Keratinocyte (primary cell): ENCODE data around the gene NSG1. TPM values are rescaled to one million over a fixed set of nuclear protein-coding genes. Genes with fewer than 3 reads are reported as not detected.

Experiments used
- DNase-seq: peaks from one replicate; pipeline ENCODE4 v3.0.0-alpha.2; 2011; ENCODE audit warnings: low read depth, missing footprints, low spot score
- FAIRE-seq: peaks from 2 replicates; lab custom pipeline; 2011; peaks lifted over from hg19 to GRCh38; lab: Jason Lieb, UNC
- H2AFZ ChIP-seq: 2 replicates; pipeline ENCODE4 v1.6.0; 2012; ENCODE audit warnings: low read length, control low read depth, inconsistent platforms; ENCODE audit not compliant: control insufficient read depth
- H3K27ac ChIP-seq: 2 replicates; pipeline ENCODE4 v1.5.1; 2011; ENCODE audit warnings: low read length; ENCODE audit not compliant: control insufficient read depth, insufficient read depth
- H3K27me3 ChIP-seq: 3 replicates; pipeline ENCODE4 v1.6.0; 2011; ENCODE audit warnings: low read length; ENCODE audit not compliant: control insufficient read depth, insufficient read depth; ENCODE audit errors: extremely low read depth
- H3K36me3 ChIP-seq, 2 experiments: 2 replicates in 1 of 2; 3 replicates in 1 of 2; pipeline ENCODE4 v1.5.1; 2011; ENCODE audit warnings: low read length in 2 of 2, mild to moderate bottlenecking in 1 of 2; ENCODE audit not compliant: control insufficient read depth in 2 of 2, insufficient read depth in 2 of 2; ENCODE audit errors: extremely low read depth in 1 of 2
- H3K4me1 ChIP-seq: 3 replicates; pipeline ENCODE4 v1.5.1; 2011; ENCODE audit warnings: low read length; ENCODE audit not compliant: control insufficient read depth, insufficient read depth; ENCODE audit errors: extremely low read depth
- H3K4me2 ChIP-seq: 3 replicates; pipeline ENCODE4 v1.6.0; 2011; ENCODE audit warnings: low read depth, low read length; ENCODE audit not compliant: control insufficient read depth, insufficient read depth; ENCODE audit errors: extremely low read depth
- H3K4me3 ChIP-seq, 3 experiments: fragments of 200-600 bp in 1 of 3; sonication (generic) in 1 of 3; 2 replicates in 2 of 3; 3 replicates in 1 of 3; pipeline ENCODE4 v1.5.1; 2011 to 2016; ENCODE audit warnings: low read length in 3 of 3, mild to moderate bottlenecking in 3 of 3, control low read depth in 2 of 3, inconsistent platforms in 1 of 3, low read depth in 1 of 3, mixed read lengths in 1 of 3, mixed run types in 1 of 3, moderate library complexity in 1 of 3; ENCODE audit not compliant: control insufficient read depth in 2 of 3, insufficient read depth in 2 of 3; ENCODE audit errors: extremely low read depth in 1 of 3
- H3K79me2 ChIP-seq: 2 replicates; pipeline ENCODE4 v1.6.0; 2012; ENCODE audit warnings: low read length; ENCODE audit not compliant: control insufficient read depth, insufficient read depth
- H3K9ac ChIP-seq: 3 replicates; pipeline ENCODE4 v1.6.0; 2011; ENCODE audit warnings: low read length; ENCODE audit not compliant: control insufficient read depth, insufficient read depth; ENCODE audit errors: extremely low read depth
- H3K9me1 ChIP-seq: 3 replicates; pipeline ENCODE4 v1.6.0; 2011; ENCODE audit warnings: low read length; ENCODE audit not compliant: control insufficient read depth, insufficient read depth; ENCODE audit errors: extremely low read depth
- H3K9me3 ChIP-seq: 2 replicates; pipeline ENCODE4 v1.5.1; 2012; ENCODE audit warnings: low read depth, low read length; ENCODE audit not compliant: control insufficient read depth
- H4K20me1 ChIP-seq: 3 replicates; pipeline ENCODE4 v1.6.0; 2011; ENCODE audit warnings: low read length; ENCODE audit not compliant: control insufficient read depth, insufficient read depth; ENCODE audit errors: extremely low read depth
- EZH2 ChIP-seq: IDR thresholded peaks from one replicate; pipeline ENCODE4 v1.6.1; 2012; ENCODE audit warnings: inconsistent platforms, mild to moderate bottlenecking, low read length, moderate library complexity
- dilution Hi-C: fragments of 300-500 bp; cut with MboI; formaldehyde crosslinking; loops from one replicate; pipeline ENCODE4 v1.7.0; 2020; ENCODE audit warnings: low sequenced_read_pairs; ENCODE audit not compliant: extremely low pct_ligation_motif_present
- polyA plus RNA-seq, 5 experiments: library from polyadenylated mRNA; depleted of rRNA in 3 of 5; stranded (reverse) in 3 of 5; stranded (forward) in 1 of 5; unstranded in 1 of 5; fragments of >200 nt; gene quantifications; 1 replicate in 1 of 5; 2 replicates in 3 of 5; 3 replicates in 1 of 5; pipeline versions ENCODE4 v1.2.1 to v1.2.3, GENCODE V29; 2011 to 2012; ENCODE audit warnings: missing spikeins in 2 of 5, low read depth in 1 of 5, low replicate concordance in 1 of 5
- TF ChIP-seq, protein P1 (sequence below), 3 experiments: IDR thresholded peaks in 1 of 3; conservative IDR thresholded peaks in 1 of 3; optimal IDR thresholded peaks in 1 of 3; 2 replicates in 2 of 3; 3 replicates in 1 of 3; pipeline versions ENCODE3 to v1.5.1; 2011; ENCODE audit warnings: low read length in 3 of 3, mild to moderate bottlenecking in 3 of 3, moderate library complexity in 2 of 3, control low read depth in 1 of 3, inconsistent platforms in 1 of 3; ENCODE audit not compliant: insufficient read depth in 2 of 3; ENCODE audit errors: extremely low read depth in 1 of 3

The NSG1 gene
- polyA plus RNA-seq, 1 donor (not counting 4 experiments of a cell fraction or from before 2014, with no cell fraction given) = 49.3 TPM

DNA sequence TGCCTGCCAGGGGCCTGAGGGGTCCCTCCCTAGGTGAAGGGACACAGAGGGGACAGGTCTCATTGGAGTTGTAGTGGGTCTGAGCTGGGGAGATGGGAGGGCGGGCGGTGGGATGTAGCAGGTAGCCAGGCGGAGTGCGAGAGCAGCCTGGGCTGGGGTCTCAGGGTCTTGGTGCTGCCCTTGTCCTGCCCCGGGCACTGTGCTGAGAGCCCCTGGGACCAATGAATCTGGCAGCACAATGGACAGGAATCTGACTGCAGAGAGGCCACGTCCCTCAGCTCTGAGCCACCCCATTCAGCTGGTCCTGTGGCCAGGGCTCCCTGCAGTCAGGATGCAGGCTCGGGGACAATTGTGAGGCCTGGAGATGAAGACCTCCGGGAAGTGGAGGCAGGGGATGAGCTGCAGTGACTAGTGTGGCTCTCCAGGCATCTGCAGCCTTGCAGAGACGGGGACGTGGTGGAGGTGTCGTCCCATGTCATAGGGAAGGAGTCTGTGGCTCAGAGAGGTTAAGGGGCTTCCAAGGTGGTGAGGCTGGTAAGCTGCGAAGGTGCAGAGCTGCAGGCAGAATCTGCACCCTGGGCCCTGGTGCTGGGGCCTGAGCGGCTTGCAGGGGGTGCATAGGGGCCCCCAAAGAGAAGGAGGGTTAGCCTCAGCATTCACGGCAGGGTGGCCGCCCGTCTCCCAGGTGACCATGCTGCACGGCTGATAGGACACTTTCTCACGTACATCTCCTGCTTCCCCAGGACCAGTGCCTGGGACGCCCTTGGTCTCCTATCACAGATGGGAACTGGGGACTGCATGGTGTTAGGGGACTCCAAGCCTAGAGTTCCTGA lies 20.6 kb downstream of the NSG1 start:
- dilution Hi-C loops = no loop called here
- DNase-seq (no peak), FAIRE-seq (no peak)
- H3K4me1 ChIP-seq = peaks cover 18% of the 10 kb centered on the region
- no peak overlapping the region for H2AFZ ChIP-seq
- no peaks in the 10 kb centered on the region for H3K79me2 ChIP-seq
- TF ChIP-seq, protein P1, sequence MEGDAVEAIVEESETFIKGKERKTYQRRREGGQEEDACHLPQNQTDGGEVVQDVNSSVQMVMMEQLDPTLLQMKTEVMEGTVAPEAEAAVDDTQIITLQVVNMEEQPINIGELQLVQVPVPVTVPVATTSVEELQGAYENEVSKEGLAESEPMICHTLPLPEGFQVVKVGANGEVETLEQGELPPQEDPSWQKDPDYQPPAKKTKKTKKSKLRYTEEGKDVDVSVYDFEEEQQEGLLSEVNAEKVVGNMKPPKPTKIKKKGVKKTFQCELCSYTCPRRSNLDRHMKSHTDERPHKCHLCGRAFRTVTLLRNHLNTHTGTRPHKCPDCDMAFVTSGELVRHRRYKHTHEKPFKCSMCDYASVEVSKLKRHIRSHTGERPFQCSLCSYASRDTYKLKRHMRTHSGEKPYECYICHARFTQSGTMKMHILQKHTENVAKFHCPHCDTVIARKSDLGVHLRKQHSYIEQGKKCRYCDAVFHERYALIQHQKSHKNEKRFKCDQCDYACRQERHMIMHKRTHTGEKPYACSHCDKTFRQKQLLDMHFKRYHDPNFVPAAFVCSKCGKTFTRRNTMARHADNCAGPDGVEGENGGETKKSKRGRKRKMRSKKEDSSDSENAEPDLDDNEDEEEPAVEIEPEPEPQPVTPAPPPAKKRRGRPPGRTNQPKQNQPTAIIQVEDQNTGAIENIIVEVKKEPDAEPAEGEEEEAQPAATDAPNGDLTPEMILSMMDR (optimal IDR thresholded peaks at IDR 0.05 in 1 of 3, IDR thresholded peaks at IDR 0.05 in 1 of 3, conservative IDR thresholded peaks at IDR 0.05 in 1 of 3; ENCODE audit: extremely low read depth in 1 of 3, insufficient read depth in 2 of 3, low read length in 3 of 3) = no peak
- TF ChIP-seq EZH2 = no peak
- H3K9me1 ChIP-seq = no peaks in the 10 kb centered on the region
- no peak overlapping the region for H3K4me2 ChIP-seq
- H3K27ac ChIP-seq = no peak overlapping the region
- H3K27me3 ChIP-seq = no peaks in the 10 kb centered on the region
- H3K36me3 ChIP-seq = peaks cover 0 to 8% of the 10 kb centered on the region in 2 experiments
- no peak overlapping the region for H3K4me3 ChIP-seq
- H3K9me3 ChIP-seq = no peaks in the 10 kb centered on the region
- H3K9ac ChIP-seq = no peak overlapping the region
- H4K20me1 ChIP-seq = peaks cover 6% of the 10 kb centered on the region

DNA sequence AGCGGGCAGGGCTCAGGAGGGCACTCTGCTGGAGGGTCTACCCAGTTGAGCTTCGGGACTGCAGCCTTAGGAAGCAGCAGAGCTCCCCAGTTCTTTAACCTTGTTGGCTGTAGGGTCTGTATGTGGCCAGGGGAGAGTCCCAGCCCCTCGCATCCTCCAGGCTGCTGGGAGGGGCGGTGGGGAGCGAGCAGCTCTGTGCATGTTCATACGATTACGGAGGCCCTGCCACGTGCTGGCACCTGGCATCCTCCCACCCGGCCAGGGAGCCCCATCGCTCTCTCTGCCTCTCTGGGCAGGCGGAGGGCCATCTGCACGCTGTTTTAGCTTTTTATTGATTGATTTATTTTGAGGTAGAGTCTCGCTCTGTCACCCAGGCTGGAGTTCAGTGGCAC lies 21.2 kb downstream of the NSG1 start:
- Histone ChIP-seq H3K27ac (no peak overlapping the region), H3K9me1 (no peaks in the 10 kb centered on the region), H3K36me3 (peaks cover 0 to 8% of the 10 kb centered on the region in 2 experiments), H4K20me1 (peaks cover 4% of the 10 kb centered on the region), H3K79me2 (no peaks in the 10 kb centered on the region), H2AFZ (no peak overlapping the region), H3K4me1 (peaks cover 13% of the 10 kb centered on the region), H3K4me2 (no peak overlapping the region), H3K9me3 (no peaks in the 10 kb centered on the region), H3K9ac (no peak overlapping the region), H3K27me3 (no peaks in the 10 kb centered on the region), H3K4me3 (no peak overlapping the region)
- no peak for FAIRE-seq
- no peak for DNase-seq
- TF ChIP-seq EZH2 = no peak
- dilution Hi-C loops = no loop called here
